Activated CD4-positive, alpha-beta T cell treated with anti-CD3 and anti-CD28 coated beads, Interleukin-2, amount 50 U/mL, for 4 hours (primary cell): ENCODE data around the gene TSEN34.
"Not testable (repeated sequence)": the region's sequence is repeated elsewhere in the genome, so short reads cannot be mapped to it uniquely, and the experiment has no call there.

Source experiments
- DNase-seq, 2 experiments: peaks; one replicate each; pipeline ENCODE4 v3.0.0-alpha.2; 2020

TSEN34 gene

GRCh38 chr19:54240372-54241336 is 49.5 kb downstream of the TSEN34 start:
- not testable (repeated sequence) for DNase-seq

GRCh38 chr19:54242234-54242633 is 51.1 kb downstream of the TSEN34 start:
- DNase-seq: not testable (repeated sequence)

GRCh38 chr19:54242646-54243045 is 51.5 kb downstream of the TSEN34 start, which contains the start of gene LILRA6:
Gene LILRA6, minus strand, starts transcription at chr19:54242790.
- DNase-seq: not testable (repeated sequence)

- not testable (repeated sequence) for DNase-seq
These were observed 52.7 kb downstream of the TSEN34 start for GRCh38 chr19:54243809-54244208.
